Measurements from ENCODE around the gene ITSN1. TPM values are rescaled to one million over a fixed set of nuclear protein-coding genes. Genes with fewer than 3 reads are reported as not detected.

The ITSN1 gene
- total RNA-seq, 1 donor from 2014 or later: 116 TPM

- no peaks in the 10 kb centered on the region for H3K27me3 Mint-ChIP-seq
- H3K27ac Mint-ChIP-seq: peak overlapping the region; percentile 95
- no peak for TF ChIP-seq CTCF (IDR thresholded peaks at IDR 0.05; ENCODE audit: unreplicated experiment)
- DNase-seq (ENCODE audit: low spot score, unreplicated experiment): no peak
- peak overlapping the region; percentile 1 for H3K4me3 Mint-ChIP-seq (ENCODE audit: low read depth)
- H3K4me1 Mint-ChIP-seq (ENCODE audit: low read depth): peaks cover 60% of the 10 kb centered on the region
- H3K36me3 Mint-ChIP-seq (ENCODE audit: insufficient read depth): peaks cover 2% of the 10 kb centered on the region
- no peaks in the 10 kb centered on the region for H3K9me3 Mint-ChIP-seq (ENCODE audit: low read depth)
Observed at GRCh38 chr21:33684068-33684467, 41.8 kb downstream of the ITSN1 start.

DNA sequence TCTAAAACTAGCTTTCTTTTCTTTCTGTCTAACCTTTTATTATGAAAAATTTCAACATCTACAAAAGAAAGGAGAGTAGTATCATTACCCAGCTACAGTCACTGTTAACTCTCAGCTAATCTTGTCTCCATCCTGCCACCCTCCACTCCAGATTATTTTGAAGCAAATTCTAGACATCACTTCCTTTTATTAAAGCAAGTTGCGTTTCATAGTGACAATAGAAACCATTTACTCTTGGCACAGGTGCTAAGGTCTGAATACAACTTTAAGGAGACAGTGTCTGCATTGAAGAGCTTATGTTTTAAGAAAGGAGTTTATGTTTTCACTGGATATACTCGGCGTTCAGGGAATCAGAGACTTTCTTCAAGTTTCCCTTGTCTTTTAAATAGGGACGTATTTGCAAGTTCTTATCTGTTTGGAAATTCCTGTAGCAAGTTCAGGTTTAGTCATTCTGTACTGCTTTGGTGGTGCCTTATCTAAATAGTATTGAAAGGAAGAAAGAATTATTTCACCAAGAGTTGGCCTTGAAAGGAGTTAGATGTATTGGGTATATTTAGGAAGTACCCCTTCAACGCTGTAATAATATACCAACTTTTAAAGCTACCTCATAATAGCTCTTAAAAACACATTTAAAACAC lies 42.7 kb downstream of the ITSN1 start:
- H3K4me3 Mint-ChIP-seq (ENCODE audit: low read depth): peak overlapping the region; percentile 23

DNA sequence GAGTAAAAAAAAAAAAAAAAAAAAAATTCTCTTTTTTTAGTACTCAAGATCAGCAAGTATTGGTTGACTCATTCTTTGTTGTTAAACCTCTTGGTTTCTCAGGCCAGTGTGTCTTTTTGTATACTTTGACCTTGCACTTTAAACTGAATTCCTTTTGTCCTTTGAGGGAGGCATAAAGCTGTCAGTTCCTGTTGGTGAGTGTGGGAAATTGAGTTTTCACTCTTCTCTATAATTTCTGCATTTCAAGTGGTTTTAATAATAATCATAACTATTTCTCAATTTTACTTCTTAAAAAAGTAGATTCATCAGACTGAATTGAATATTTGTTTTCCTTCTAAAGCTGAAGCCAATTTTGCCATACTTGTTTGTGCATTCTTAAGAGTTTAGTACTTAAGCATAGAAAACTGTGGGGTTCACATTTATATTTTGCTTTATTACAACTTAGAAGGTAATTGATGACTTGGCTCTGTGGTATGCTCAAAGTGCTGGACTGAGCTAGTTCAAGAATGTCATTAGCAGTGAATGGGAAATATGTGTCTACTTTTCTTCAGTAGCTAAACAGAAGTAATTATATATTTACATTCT lies 43.4 kb downstream of the ITSN1 start:
- no peaks in the 10 kb centered on the region for H3K36me3 Mint-ChIP-seq (ENCODE audit: insufficient read depth)
- H3K4me3 Mint-ChIP-seq (ENCODE audit: low read depth): peak overlapping the region; percentile 37
- no peak for DNase-seq (ENCODE audit: low spot score, unreplicated experiment)
- H3K27ac Mint-ChIP-seq: peak overlapping the region; percentile 96
- no peak for TF ChIP-seq CTCF (IDR thresholded peaks at IDR 0.05; ENCODE audit: unreplicated experiment)
- peaks cover 57% of the 10 kb centered on the region for H3K4me1 Mint-ChIP-seq (ENCODE audit: low read depth)
- no peaks in the 10 kb centered on the region for H3K27me3 Mint-ChIP-seq
- no peaks in the 10 kb centered on the region for H3K9me3 Mint-ChIP-seq (ENCODE audit: low read depth)

More for the DNA sequence above, 42.7 kb downstream of the ITSN1 start:
- no peak for DNase-seq (ENCODE audit: low spot score, unreplicated experiment)
- peak overlapping the region; percentile 96 for H3K27ac Mint-ChIP-seq
- TF ChIP-seq CTCF (IDR thresholded peaks at IDR 0.05; ENCODE audit: unreplicated experiment): no peak
- H3K27me3 Mint-ChIP-seq: no peaks in the 10 kb centered on the region
- no peaks in the 10 kb centered on the region for H3K36me3 Mint-ChIP-seq (ENCODE audit: insufficient read depth)
- H3K4me1 Mint-ChIP-seq (ENCODE audit: low read depth): peaks cover 58% of the 10 kb centered on the region
- H3K9me3 Mint-ChIP-seq (ENCODE audit: low read depth): no peaks in the 10 kb centered on the region

DNA sequence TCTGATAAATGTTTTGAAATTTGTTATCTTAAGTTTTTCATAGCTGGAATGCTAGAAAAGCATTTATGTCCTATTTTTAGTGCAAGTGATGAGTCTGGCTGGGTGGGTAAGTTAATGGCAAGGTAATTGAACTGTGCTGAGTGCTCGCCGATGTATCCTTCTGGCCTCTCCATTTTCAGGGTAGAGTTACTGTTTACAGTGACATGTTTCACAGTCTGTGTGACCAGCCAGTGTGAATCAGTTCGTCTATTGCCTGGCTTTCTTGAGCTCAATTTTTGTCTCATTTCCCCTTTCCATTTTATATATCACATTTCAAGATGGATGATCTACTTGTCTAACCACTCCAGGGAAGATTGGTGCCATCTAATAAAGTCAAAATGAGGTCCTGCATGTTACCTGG lies 44.1 kb downstream of the ITSN1 start:
- Mint-ChIP-seq H3K27ac (peak overlapping the region; percentile 71), H3K36me3 (ENCODE audit: insufficient read depth) (no peaks in the 10 kb centered on the region), H3K27me3 (no peaks in the 10 kb centered on the region), H3K9me3 (ENCODE audit: low read depth) (no peaks in the 10 kb centered on the region), H3K4me3 (ENCODE audit: low read depth) (no peak overlapping the region), H3K4me1 (ENCODE audit: low read depth) (peaks cover 58% of the 10 kb centered on the region)
- no peak for DNase-seq (ENCODE audit: low spot score, unreplicated experiment)
- TF ChIP-seq CTCF (IDR thresholded peaks at IDR 0.05; ENCODE audit: unreplicated experiment): no peak

- Mint-ChIP-seq H3K4me1 (ENCODE audit: low read depth) (peaks cover 62% of the 10 kb centered on the region), H3K4me3 (ENCODE audit: low read depth) (no peak overlapping the region), H3K9me3 (ENCODE audit: low read depth) (no peaks in the 10 kb centered on the region), H3K27ac (peak overlapping the region; percentile 81), H3K27me3 (no peaks in the 10 kb centered on the region), H3K36me3 (ENCODE audit: insufficient read depth) (no peaks in the 10 kb centered on the region)
- no peak for DNase-seq (ENCODE audit: low spot score, unreplicated experiment)
- no peak for TF ChIP-seq CTCF (IDR thresholded peaks at IDR 0.05; ENCODE audit: unreplicated experiment)
Observed at GRCh38 chr21:33687634-33688033, 45.3 kb downstream of the ITSN1 start.
